ENCODE results near the gene FYB2. TPM values are rescaled to one million over a fixed set of nuclear protein-coding genes. Genes with fewer than 3 reads are reported as not detected.

The FYB2 gene
- polyA plus RNA-seq, 1 experiment, result not detected

GRCh38 chr1:56788102-56788501, 31.1 kb downstream of the FYB2 start:
- Histone ChIP-seq H3K4me3 (ENCODE audit: low read depth, low read length) (no peak overlapping the region), H3K36me3 (ENCODE audit: control insufficient read depth, insufficient read depth, low read length) (no peaks in the 10 kb centered on the region), H3K27me3 (ENCODE audit: control insufficient read depth, insufficient read depth, low read length) (peaks cover 3% of the 10 kb centered on the region)
- no peak for TF ChIP-seq CTCF (IDR thresholded peaks at IDR 0.05; ENCODE audit: insufficient read depth, low read depth, low read length)
- POLR2A ChIA-PET, result no interaction called here
- CTCF ChIA-PET, result interaction anchor here (0.8 to 1.4 kb wide), 2 partner anchors 9 to 43 kb away, joined by 3 read pairs; no protein-coding TSS in a partner anchor
- DNase-seq (ENCODE audit: low read depth), result no peak

DNA sequence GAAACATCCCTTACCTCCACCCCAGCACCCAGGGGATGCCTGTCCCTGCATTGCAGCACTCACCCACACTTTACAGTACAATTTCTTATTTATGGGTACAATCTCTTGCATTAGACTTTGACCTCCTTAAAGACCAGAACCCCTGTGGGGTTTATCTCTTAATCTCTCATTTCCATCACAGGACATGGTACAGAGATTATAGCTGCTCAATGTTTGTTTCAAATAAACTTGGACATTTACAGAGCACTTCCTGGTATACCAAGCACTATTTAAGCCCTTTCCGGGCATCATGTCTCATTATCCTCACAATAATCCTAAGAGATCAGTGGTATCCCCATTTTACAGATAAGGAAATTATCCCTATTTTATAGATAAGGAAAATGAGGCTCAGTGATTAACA, 31.9 kb downstream of the FYB2 start:
- CTCF ChIA-PET, result interaction anchor here (0.8 kb wide), 1 partner anchor 44 kb away, joined by 3 read pairs; no protein-coding TSS in a partner anchor
- no peak for TF ChIP-seq CTCF (IDR thresholded peaks at IDR 0.05; ENCODE audit: insufficient read depth, low read depth, low read length)
- Histone ChIP-seq H3K36me3 (ENCODE audit: control insufficient read depth, insufficient read depth, low read length) (no peaks in the 10 kb centered on the region), H3K4me3 (ENCODE audit: low read depth, low read length) (no peak overlapping the region), H3K27me3 (ENCODE audit: control insufficient read depth, insufficient read depth, low read length) (peaks cover 3% of the 10 kb centered on the region)
- no peak for DNase-seq (ENCODE audit: low read depth)
- POLR2A ChIA-PET, result no interaction called here

GRCh38 chr1:56782773-56783172, 36.4 kb downstream of the FYB2 start:
- H3K27me3 ChIP-seq (ENCODE audit: control insufficient read depth, insufficient read depth, low read length), result peaks cover 1% of the 10 kb centered on the region
- no peak overlapping the region for H3K4me3 ChIP-seq (ENCODE audit: low read depth, low read length)
- TF ChIP-seq CTCF (IDR thresholded peaks at IDR 0.05; ENCODE audit: insufficient read depth, low read depth, low read length), result no peak
- CTCF ChIA-PET, result no interaction called here
- no peak for DNase-seq (ENCODE audit: low read depth)
- H3K36me3 ChIP-seq (ENCODE audit: control insufficient read depth, insufficient read depth, low read length), result no peaks in the 10 kb centered on the region
- POLR2A ChIA-PET, result no interaction called here

- DNase-seq (ENCODE audit: low read depth), result no peak
- no peak for TF ChIP-seq CTCF (IDR thresholded peaks at IDR 0.05; ENCODE audit: insufficient read depth, low read depth, low read length)
- H3K4me3 ChIP-seq (ENCODE audit: low read depth, low read length), result no peak overlapping the region
- H3K36me3 ChIP-seq (ENCODE audit: control insufficient read depth, insufficient read depth, low read length), result no peaks in the 10 kb centered on the region
- ChIA-PET CTCF (no interaction called here), POLR2A (no interaction called here)
- peaks cover under 1% of the 10 kb centered on the region for H3K27me3 ChIP-seq (ENCODE audit: control insufficient read depth, insufficient read depth, low read length)
Observed at GRCh38 chr1:56780826-56781225, 38.4 kb downstream of the FYB2 start.

GRCh38 chr1:56780128-56780750, 39.0 kb downstream of the FYB2 start:
- Histone ChIP-seq H3K27me3 (ENCODE audit: control insufficient read depth, insufficient read depth, low read length) (no peaks in the 10 kb centered on the region), H3K4me3 (ENCODE audit: low read depth, low read length) (no peak overlapping the region), H3K36me3 (ENCODE audit: control insufficient read depth, insufficient read depth, low read length) (no peaks in the 10 kb centered on the region)
- no peak for TF ChIP-seq CTCF (IDR thresholded peaks at IDR 0.05; ENCODE audit: insufficient read depth, low read depth, low read length)
- CTCF ChIA-PET, result interaction anchor here (1.6 kb wide), 1 partner anchor 8 kb away, joined by 3 read pairs; no protein-coding TSS in a partner anchor
- DNase-seq (ENCODE audit: low read depth), result no peak
- POLR2A ChIA-PET, result no interaction called here
